ENCODE measurements around the gene DNMT1.

The DNMT1 gene

DNA sequence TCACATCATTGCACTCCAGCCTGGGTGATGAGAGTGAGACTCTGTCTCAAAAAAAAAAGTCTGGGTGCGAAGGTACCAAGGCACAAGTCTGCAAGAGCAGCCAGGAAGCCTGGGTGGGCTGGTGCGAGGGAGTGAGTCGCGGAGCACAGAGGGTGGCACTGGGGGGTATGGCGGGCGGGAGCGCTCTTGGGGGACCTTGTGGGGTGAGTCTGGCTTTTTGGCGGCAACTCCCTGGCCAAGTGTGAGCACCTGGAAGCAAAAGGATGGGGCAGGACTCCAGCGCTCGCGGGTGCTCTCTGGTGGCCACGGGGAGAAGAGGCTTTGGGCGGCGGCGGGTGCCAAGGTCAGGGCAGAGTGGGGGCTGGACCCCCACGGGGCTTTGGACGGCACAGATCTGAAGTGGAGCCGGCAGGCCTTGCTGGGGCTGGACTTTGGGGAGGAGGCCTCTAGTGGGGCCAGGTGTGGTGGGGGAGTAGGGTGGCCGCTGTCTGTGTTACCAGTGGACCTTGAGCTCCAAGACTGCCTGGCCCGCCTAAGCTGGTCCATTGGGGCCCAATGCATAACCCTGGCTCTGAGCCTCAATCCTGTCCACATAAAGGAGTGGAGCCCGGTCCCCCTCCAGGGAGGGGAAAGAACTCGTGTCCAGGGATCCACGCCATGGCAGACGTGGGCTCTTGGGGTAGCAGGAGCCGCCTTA lies 81.7 kb downstream of the DNMT1 start:
- DNase-seq: peak; percentile 46

DNA sequence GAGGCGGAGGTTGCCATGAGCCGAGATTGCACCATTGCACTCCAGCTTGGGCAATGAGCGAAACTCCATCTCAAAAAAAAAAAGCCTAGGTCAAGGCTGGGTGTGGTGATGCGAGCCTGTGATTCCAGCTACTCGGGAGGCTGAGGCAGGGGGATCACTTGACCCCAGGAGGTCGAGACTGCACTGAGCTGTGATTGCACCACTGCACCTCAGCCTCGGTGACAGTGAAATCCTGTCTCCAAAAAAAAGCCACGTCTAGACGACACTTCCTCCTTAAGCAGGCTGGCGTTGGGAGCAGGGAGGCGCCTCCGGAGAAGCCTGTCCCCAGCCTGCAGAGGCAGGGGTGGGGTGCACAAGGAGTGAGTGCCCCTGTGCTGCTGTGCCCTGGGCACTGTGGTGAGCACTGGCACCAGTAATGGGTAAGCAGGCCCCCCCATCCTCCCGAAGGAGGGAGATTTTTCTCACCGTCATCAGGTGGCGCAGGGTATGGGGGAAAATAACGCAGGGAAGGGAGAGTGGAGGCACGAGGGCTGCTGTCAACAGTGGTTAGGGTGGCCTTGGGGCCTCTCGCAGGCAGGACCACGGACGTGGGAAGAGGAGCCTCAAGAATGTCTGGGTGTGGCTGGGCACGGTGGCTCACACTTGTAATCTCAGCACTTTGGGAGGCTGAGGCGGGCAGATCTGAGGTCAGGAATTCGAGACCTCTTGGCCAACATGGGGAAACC lies 82.6 kb downstream of the DNMT1 start:
- DNase-seq: no peak

DNA sequence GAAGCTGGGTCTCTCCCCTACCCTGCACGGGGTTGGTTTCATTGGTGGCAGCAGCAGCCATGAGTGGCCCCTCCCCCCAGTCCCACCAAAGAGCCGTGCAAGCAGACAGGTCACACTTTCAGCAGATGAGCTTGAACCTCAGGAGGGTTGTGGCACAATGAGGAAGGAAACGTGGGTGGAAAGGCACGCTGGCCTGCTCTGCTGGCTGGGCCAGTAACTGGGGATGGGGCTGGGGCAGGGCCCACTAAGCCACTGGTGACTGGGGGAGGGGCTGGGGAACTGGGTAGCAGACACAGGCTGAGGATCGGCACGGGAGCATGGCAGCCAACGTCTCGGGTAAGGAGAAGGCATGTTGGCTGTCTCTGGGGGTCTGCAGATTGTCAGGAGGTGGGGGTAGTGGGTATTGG lies 83.3 kb downstream of the DNMT1 start, which contains the start of gene P2RY11:
Gene P2RY11 (plus strand): TSS at position 289 of the 407 bp plus-strand sequence. CDS start 29 bp downstream, at position 318.
- no peak for DNase-seq

DNA sequence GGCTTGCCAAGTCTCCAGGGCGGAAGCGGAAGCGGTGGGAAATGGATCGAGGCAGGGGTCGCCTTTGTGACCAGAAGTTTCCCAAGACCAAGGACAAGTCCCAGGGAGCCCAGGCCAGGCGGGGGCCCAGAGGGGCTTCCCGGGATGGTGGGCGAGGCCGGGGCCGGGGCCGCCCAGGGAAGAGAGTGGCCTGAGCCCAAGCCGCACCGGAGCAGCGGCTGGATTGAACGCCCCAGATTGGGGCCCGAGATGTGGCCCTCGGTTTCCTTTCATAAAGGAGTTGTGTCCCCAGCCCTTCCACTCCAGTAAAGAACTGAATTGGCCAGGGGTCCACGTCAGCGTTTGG lies 83.8 kb downstream of the DNMT1 start:
- DNase-seq: no peak

DNA sequence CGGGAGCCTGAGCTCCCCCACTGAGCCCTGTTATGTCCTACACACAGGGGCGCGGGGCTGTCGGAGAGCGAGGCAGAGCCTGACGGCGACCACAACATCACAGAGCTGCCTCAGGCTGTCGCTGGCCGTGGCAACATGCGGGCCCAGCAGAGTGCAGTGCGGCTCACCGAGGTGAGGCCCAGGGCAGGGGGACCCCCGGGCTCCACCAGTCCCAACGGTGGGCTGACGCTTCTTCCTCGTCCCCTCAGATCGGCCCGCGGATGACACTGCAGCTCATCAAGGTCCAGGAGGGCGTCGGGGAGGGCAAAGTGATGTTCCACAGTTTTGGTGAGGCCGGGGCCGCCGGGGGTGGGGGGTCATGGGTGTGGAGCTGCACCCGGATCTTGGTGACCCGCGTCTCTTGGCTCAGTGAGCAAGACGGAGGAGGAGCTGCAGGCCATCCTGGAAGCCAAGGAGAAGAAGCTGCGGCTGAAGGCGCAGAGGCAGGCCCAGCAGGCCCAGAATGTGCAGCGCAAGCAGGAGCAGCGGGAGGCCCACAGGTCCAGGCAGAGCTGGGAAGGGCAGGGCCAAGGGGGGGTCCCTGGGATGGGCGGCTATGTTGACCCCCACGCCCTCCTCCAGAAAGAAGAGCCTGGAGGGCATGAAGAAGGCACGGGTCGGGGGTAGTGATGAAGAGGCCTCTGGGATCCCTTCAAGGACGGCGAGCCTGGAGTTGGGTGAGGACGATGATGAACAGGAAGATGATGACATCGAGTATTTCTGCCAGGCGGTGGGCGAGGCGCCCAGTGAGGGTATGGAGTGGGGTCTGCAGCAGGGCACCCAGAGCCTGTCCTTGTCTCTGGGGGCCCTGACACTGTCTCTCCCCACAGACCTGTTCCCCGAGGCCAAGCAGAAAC lies 84.4 kb downstream of the DNMT1 start:
- DNase-seq: no peak

DNA sequence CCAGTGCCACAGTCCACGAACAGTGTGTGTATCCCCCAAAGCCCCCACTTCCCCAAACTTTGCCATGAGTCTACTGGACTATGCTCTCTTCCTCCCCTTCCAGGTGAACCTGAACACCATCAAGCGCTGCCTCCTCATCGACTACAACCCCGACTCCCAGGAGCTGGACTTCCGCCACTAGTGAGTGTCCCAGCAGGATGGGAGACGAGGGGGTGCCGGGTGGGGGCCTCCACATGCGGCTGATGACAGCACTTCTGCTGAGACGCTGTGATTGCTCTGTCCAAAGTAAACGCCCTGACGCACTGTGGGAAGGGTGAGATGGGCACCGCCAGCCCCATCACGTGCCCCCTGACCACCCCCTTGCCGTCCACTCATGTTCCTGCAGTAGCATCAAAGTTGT lies 85.2 kb downstream of the DNMT1 start:
- DNase-seq: no peak

DNA sequence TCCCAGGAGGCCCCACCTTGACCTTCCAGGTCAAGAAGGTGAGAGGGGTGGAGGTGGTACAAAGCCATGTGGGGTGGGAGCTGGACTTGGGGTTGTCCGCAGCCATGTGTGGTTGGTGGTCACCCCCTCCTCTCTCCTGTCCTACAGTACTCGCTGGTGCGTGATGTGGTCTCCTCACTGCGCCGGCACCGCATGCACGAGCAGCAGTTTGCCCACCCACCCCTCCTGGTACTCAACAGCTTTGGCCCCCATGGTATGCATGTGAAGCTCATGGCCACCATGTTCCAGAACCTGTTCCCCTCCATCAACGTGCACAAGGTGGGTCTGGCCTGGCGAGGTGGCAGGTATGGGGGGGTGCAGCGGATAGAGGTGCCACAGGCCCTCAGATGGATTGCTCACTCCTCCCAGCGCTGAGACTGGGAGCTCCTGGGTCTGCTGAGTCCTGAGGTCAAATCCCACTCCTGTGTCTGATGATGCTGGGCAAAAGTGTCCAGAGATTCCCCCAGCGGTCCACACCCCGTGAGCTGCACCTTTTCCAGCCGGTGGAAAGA lies 86.9 kb downstream of the DNMT1 start:
- DNase-seq: no peak

DNA sequence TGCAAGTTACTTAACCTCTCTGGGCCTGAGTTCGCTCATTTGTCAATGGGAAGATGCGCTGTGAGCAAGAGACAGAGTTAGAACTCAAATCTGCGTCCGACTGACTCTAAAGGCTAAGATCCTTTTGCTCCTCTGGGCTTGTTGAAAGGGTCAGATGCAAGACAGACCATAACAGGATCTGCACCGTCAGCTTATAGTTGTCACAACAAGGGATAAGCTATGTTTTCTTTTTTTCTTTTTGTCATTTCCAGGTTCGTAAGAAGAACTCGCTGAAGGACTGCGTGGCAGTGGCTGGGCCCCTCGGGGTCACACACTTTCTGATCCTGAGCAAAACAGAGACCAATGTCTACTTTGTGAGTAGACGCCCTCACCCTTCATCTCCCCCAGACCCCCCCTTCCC lies 87.5 kb downstream of the DNMT1 start:
- DNase-seq: no peak

DNA sequence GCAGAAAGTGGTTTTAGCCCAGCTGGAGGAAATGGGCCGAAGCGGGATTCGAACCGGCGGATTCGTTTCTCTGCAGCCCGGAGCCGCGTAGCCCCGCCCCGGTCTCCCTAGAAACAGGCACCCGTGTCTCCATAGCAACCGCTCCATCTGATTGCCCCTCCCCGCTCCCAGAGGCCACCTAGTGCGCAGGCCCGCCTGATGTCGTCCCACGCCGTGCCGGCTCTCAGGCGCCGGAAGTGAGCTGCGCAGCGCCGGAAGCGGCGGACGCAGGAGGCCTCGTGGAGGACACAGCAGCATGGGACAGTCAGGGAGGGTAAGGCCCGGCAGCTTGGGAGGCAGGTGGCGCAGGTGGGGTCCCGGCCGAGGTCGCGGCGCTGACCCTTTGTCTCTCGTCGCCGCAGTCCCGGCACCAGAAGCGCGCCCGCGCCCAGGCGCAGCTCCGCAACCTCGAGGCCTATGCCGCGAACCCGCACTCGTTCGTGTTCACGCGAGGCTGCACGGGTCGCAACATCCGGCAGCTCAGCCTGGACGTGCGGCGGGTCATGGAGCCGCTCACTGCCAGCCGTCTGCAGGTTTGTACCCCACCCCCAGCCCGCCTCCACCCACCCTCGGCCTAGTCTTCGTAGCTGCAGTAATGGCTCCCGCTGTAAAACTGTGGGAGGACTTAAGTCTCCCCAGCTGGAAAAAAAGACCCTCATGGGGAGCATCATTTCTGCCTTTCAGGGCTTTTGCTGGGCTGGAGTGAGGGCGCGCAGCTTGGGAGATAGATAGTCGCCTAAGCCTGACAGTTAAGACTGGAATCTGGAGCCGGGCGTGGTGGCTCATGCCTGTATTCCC lies 88.4 kb downstream of the DNMT1 start, which contains the start of gene PPAN:
Gene PPAN (plus strand): TSS at position 263 of the 837 bp plus-strand sequence. CDS start 33 bp downstream, at position 296.
- peak; percentile 99 for DNase-seq

DNA sequence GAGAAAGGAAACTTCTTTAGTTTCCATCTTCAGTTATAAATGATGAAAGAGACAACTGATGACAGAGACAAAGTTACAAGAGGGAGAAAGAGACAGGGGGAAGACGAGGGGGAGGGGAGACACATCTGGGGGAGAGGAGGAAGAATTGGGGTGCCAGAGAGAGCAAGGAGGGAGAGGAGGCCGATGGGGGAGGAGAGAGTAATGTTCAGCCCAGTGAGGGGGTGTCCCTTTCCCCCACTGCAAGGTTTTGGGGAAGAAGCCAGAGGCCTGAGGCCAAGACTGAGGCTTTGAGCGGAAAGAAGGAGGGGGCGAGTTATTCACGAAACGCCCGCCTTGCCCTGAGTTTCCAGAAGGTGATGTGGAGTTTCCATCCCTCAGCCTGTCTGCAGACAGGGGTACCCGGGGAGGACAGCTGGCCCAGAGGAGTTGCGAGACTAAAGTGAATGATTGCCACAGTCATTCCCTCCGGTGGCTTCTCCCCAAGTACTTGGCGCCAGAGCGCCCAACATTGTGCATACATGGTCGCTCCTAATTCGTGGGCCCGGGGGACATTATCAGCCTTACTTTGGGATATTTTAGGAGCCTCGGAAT lies 89.1 kb downstream of the DNMT1 start:
- DNase-seq: no peak

DNA sequence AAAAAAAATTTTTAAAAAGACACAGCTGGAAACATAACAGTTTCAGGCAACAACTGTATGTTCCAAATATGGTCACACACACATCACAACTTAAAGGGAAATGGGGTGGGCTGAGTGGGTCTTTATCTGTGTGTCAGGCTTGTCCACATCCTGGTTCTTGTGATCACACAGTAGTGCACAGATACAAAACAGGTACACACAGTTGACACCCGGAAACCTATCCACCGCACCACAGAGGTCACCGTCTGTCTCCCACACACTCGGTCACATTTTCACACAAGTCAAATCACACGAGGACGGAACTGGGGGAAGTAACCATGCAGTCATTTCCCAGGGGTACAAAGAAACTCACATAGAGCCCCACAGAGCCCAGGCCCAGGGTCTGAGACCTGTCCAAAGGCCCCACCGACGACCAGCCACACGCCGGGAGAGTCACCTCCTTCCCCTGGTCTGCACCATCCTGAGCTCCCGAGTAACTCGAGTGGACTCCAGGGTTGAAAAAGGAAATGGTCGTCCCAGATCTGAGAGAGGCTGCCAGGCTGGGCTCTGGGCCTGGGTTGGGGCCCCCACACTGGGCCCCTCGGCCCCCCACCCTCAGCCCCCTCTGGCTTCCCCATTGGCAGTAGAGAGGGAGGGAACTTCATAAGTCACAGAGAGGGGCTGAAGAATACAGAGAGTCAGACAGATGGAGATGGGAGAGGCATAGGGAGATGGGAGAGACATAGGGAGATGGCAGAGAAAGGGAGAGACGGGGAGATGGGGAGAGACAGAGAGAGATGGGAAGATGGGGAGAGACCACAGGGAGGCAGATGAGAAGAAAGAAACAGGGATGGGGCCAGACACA lies 89.9 kb downstream of the DNMT1 start:
- DNase-seq: no peak

DNA sequence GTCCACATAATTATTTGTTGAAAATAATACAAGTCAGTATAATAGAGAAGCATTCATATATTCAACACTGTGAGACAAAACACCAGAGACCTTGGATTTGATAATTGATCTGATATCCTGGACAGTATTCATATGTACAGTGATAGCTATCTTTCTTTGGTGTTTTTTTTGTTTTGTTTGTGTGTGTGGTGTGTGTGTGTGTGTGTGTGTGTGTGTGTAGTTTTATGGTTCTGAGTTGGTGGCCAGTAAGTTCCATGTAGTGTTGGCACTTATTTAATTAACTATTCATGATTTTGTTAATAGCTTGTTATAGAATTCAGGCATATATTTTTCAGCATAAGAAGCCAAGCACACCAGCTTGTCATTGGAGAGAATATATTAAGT lies 90.6 kb downstream of the DNMT1 start:
- no peak for DNase-seq

DNA sequence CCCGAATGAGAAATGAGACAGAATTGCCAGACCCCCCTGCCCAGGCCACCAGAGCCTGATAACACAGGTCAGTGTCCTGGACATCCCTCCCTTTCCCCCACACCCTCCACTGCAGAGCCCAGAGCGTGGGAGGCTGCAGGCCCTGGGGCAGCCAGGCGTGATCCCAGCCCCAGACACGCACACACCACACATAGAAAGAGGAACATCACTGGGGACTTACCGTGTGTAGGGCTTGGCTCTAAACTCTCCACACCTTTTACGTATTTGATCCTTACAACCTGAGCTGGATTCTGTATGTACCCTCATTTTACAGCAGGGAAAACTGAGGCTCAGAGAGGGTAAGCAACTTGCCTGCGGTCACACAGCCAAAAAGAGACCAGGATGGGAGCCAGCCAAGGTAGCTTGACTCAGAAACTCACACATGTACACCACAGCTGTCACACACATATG lies 91.9 kb downstream of the DNMT1 start:
- no peak for DNase-seq

DNA sequence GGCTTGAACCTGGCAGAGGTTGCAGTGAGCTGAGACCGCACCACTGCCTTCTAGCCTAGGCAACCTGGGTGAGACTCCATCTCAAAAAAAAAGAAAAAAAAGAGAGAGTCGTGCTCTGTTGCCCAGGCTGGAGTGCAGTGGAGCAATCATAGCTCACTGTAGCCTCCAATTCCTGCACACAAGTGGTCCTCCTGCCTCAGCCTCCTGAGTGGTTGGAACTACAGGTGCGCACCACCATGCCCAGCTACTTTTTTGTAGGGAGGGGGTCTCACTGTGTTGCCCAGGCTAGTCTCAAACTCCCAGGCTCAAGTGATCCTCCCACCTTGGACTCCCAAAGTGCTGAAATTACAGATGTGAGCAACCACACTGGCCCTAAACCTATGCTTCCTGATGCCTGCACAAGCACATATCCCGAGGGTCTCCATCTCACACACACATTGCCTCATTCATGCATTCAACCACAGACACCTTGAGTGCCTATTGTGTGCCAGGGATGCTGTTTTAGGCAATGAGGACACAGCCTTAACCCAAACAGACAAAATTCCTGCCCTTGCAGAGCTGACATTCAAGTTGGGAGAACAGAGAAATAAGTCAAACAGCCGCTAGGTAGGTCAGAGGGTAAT lies 94.5 kb downstream of the DNMT1 start:
- no peak for DNase-seq

DNA sequence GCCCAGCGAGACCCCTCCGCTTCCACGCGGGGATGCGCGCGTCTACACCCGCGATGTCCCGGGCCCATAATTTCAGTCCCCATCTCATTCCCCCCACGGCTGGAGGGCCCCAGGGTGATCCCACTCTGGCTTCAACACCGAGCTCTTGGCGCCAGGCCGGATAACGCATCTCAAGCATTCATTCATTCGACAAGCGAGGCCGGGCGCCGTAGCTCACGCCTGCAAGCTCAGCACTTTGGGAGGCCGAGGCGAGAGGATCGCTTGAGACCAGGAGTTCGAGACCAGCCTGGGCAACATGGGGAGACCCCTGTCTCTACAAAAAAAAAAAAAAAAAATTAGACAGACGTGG lies 98.2 kb downstream of the DNMT1 start:
- no peak for DNase-seq

DNA sequence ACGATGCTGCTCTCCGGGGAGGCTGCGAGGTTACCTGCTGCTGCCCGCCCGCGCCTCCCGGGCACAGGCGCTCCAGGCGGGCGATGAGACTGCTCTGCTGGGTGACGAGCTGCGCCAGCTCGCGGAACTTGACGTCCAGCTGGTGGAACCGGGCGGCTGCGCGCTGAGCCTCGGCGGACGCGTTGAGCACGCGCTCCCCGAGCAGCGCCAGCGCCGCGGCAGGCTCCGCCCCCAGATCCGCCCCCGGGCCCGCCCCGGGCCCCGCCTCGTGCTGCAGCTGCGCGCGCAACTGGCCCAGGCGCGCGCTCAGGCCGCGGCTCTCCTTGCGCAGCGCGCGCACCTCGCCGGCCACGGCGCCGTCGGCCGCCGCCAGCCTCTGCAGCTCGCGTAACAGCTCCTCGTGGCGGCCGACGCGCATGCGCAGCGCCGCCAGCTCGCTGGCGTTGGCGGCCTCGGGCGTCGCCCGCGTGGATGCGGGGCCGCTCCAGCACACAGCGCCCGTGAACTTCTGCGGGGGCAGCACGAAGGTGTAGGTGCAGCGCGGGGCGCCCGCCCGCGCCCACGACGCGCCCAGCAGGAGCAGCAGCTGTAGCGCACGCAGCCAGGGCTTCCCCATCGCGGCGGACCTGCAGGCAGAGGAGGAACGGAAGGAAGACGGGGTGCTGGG lies 98.7 kb downstream of the DNMT1 start:
- DNase-seq: peak; percentile 92

DNA sequence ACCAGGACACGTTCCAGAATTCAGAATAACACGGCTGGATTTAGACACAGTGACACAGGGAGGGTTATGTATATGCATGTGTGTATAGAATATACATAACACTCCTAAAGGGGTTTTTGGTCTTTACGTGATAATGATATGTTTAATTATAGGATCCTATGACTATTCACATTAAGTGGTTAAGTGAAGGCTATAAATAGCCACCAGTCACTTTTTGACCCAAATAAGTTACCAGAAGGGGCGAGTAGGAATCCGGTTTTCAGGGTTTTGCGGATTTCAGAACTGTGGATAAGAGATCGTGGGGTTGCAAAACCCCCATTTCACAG lies 99.2 kb downstream of the DNMT1 start:
- DNase-seq: no peak

DNA sequence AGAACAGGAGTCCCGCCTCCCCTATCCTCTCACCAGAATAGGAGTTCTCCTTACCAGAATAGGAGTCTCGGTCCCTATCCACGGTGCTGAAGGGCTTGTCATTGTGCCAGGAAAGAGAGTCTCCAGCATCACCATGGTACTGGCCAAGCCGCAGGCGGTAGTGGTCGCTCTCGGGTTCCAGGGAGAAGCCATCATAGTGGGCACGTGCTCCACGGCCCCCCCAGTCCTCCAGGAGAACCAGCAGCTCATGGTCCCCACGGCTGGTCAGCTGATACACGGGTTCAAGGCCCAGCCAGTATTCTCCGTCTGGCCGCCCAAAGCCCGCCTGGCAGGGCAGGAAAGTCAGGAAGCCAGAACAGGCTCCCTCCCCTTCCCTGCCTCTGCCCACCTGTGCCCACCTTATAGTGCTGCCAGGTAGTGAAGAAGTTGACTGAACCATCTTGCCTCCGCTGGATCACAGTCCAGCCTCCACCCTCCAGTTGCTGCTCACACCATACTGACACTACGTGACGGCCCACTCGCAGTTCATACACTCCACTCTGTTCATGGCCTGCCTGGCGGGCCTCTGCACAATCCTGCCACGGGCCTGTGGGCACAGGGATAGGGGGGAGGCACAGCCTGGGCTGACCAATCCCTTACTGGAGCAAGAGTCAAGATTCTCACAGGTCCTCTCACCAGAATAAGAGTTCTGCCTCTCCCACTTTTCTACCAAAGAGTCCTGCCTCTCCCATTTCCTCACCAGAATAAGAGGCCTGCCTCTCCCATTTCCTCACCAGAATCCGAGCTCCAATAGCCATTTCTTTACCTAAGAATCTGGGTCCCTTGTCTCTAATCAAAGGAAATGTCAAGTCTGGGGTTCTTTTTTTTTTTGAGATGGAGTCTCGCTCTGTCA lies 101.2 kb downstream of the DNMT1 start:
- no peak for DNase-seq

Data from fibroblast of skin of right biceps (primary cell).